ENCODE data around the gene ZFHX3. TPM values are rescaled to one million over a fixed set of nuclear protein-coding genes. Genes with fewer than 3 reads are reported as not detected.

ZFHX3 gene
- total RNA-seq, 1 experiment from 2014 or later: 21.8 TPM

- Histone ChIP-seq H3K27me3 (replicated peaks; ENCODE audit: insufficient read depth, low read depth, low read length, poor library complexity) (no peaks in the 10 kb centered on the region), H3K4me1 (ENCODE audit: insufficient read depth, low read length, poor library complexity, severe bottlenecking) (no peaks in the 10 kb centered on the region), H3K27ac (ENCODE audit: low read depth, low read length, poor library complexity, severe bottlenecking) (no peak overlapping the region), H3K4me3 (ENCODE audit: low read depth, low read length, poor library complexity, severe bottlenecking) (no peak overlapping the region), H3K9me3 (ENCODE audit: low read depth, low read length, poor library complexity, severe bottlenecking) (no peaks in the 10 kb centered on the region), H3K36me3 (ENCODE audit: insufficient read depth, low read length, poor library complexity, severe bottlenecking) (peaks cover 21% of the 10 kb centered on the region)
- intact Hi-C loops (cut with micrococcal nuclease; ENCODE audit: unreplicated experiment): no loop called here
- BruUV-seq (replicated peaks): no TSS peak
- TF ChIP-seq, protein P1, sequence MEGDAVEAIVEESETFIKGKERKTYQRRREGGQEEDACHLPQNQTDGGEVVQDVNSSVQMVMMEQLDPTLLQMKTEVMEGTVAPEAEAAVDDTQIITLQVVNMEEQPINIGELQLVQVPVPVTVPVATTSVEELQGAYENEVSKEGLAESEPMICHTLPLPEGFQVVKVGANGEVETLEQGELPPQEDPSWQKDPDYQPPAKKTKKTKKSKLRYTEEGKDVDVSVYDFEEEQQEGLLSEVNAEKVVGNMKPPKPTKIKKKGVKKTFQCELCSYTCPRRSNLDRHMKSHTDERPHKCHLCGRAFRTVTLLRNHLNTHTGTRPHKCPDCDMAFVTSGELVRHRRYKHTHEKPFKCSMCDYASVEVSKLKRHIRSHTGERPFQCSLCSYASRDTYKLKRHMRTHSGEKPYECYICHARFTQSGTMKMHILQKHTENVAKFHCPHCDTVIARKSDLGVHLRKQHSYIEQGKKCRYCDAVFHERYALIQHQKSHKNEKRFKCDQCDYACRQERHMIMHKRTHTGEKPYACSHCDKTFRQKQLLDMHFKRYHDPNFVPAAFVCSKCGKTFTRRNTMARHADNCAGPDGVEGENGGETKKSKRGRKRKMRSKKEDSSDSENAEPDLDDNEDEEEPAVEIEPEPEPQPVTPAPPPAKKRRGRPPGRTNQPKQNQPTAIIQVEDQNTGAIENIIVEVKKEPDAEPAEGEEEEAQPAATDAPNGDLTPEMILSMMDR (conservative IDR thresholded peaks at IDR 0.05; ENCODE audit: low read depth, low read length): no peak
- no peak for TF ChIP-seq EZH2 (IDR thresholded peaks at IDR 0.05; ENCODE audit: borderline replicate concordance, low read depth, low read length, poor library complexity, severe bottlenecking)
- DNase-seq (ENCODE audit: low spot score): no peak
- ChIA-PET POLR2A (ENCODE audit: low non-redundant PET) (no interaction called here), CTCF (interaction anchor here (0.6 kb wide), 1 partner anchor 396 kb away, joined by 3 read pairs; no protein-coding TSS in a partner anchor)
Measured at GRCh38 chr16:72800524-72801161, 247.3 kb downstream of the ZFHX3 start.

DNA sequence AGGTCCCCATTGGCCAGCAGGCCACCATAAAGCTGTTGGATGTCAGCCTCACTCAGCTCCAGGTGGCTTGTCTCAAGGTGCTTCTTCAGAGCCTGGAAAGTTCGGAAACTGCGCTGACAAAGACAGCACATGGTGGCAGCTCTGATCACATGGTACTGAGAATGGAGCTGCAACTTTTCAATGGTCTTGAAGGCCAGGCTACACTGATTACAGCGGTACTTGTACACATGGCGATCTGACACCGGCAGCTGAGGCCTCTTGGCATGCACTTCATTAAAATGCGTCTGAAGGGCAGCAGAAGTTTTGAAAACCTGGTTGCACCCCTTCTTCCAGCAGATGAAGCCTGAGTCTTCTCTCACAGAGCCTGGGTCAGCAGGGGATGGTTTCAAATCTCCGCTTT is 249.7 kb downstream of the ZFHX3 start:
- no peak for DNase-seq (ENCODE audit: low spot score)
- intact Hi-C loops (cut with micrococcal nuclease; ENCODE audit: unreplicated experiment): no loop called here
- Histone ChIP-seq H3K27me3 (replicated peaks; ENCODE audit: insufficient read depth, low read depth, low read length, poor library complexity) (no peaks in the 10 kb centered on the region), H3K9me3 (ENCODE audit: low read depth, low read length, poor library complexity, severe bottlenecking) (no peaks in the 10 kb centered on the region), H3K4me1 (ENCODE audit: insufficient read depth, low read length, poor library complexity, severe bottlenecking) (no peaks in the 10 kb centered on the region), H3K36me3 (ENCODE audit: insufficient read depth, low read length, poor library complexity, severe bottlenecking) (peaks cover 25% of the 10 kb centered on the region), H3K4me3 (ENCODE audit: low read depth, low read length, poor library complexity, severe bottlenecking) (no peak overlapping the region), H3K27ac (ENCODE audit: low read depth, low read length, poor library complexity, severe bottlenecking) (no peak overlapping the region)
- POLR2A ChIA-PET (ENCODE audit: low non-redundant PET): no interaction called here
- CTCF ChIA-PET: no interaction called here
- TF ChIP-seq EZH2 (IDR thresholded peaks at IDR 0.05; ENCODE audit: borderline replicate concordance, low read depth, low read length, poor library complexity, severe bottlenecking): no peak
- TF ChIP-seq, protein P1 (conservative IDR thresholded peaks at IDR 0.05; ENCODE audit: low read depth, low read length): no peak
- no TSS peak for BruUV-seq (replicated peaks)

- no peak overlapping the region for H3K27ac ChIP-seq (ENCODE audit: low read depth, low read length, poor library complexity, severe bottlenecking)
- H3K4me1 ChIP-seq (ENCODE audit: insufficient read depth, low read length, poor library complexity, severe bottlenecking): no peaks in the 10 kb centered on the region
- H3K27me3 ChIP-seq (replicated peaks; ENCODE audit: insufficient read depth, low read depth, low read length, poor library complexity): no peaks in the 10 kb centered on the region
- ChIA-PET CTCF (no interaction called here), POLR2A (ENCODE audit: low non-redundant PET) (no interaction called here)
- peaks cover 25% of the 10 kb centered on the region for H3K36me3 ChIP-seq (ENCODE audit: insufficient read depth, low read length, poor library complexity, severe bottlenecking)
- no TSS peak for BruUV-seq (replicated peaks)
- no peaks in the 10 kb centered on the region for H3K9me3 ChIP-seq (ENCODE audit: low read depth, low read length, poor library complexity, severe bottlenecking)
- TF ChIP-seq, protein P1 (conservative IDR thresholded peaks at IDR 0.05; ENCODE audit: low read depth, low read length): no peak
- no peak for TF ChIP-seq EZH2 (IDR thresholded peaks at IDR 0.05; ENCODE audit: borderline replicate concordance, low read depth, low read length, poor library complexity, severe bottlenecking)
- no peak overlapping the region for H3K4me3 ChIP-seq (ENCODE audit: low read depth, low read length, poor library complexity, severe bottlenecking)
- intact Hi-C loops (cut with micrococcal nuclease; ENCODE audit: unreplicated experiment): no loop called here
- DNase-seq (ENCODE audit: low spot score): no peak
Measured at GRCh38 chr16:72797621-72798020, 250.3 kb downstream of the ZFHX3 start.

Measured in A673 (cell line).